RKO (cell line): Measurements from ENCODE around the gene ACKR3.

Experiments used
- DNase-seq: peaks from one replicate; pipeline ENCODE4 v3.0.0-alpha.2; 2016; ENCODE audit warnings: low spot score

The ACKR3 gene

DNA sequence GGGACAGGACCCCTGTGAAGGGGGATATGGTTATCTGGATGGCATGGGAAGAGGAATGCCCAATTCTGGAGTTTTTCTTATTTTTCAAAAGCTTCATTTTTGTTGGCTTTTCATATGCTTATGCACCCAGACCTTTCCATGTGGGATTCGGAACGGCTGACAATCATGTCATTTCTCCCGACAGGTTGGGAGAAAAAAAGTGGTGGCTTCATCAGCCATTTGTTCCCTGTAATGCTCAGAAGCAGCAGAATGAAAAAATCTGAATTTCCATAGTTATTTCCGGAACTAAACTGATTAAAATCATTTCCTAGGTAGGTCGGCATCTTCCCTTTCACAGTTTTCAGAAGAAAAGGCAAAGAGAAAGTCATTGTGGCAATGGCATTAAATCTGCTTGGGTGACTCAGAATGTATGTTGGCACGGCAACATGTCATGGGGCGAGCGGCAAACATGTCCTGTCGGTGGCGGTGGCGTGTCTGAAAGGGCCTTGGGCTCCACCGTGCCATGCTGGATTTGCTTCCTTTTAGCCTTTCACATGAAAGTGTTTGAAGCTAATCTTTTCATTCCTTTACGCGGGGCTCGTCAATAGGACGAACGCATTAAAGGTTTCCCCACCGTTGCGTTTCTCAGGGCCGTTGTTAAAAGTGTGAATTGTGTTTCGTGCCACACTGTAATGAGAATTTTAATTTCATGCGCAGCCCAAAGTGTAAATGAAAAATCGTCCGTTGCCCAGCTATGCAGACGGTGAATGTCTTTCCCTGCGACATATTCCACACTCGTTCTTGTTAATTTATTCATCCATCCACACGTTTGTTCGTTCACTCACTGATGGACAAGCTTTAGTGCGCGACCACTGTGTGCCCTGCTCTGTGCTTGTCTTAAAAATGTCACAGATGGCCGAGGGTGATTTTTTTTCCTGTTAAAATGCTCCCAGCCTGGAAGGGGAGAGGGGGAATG is 18.5 kb downstream of the ACKR3 start:
- DNase-seq, result no peak

- DNase-seq, result no peak
These were observed 19.4 kb downstream of the ACKR3 start for GRCh38 chr2:236588932-236589592.

DNA sequence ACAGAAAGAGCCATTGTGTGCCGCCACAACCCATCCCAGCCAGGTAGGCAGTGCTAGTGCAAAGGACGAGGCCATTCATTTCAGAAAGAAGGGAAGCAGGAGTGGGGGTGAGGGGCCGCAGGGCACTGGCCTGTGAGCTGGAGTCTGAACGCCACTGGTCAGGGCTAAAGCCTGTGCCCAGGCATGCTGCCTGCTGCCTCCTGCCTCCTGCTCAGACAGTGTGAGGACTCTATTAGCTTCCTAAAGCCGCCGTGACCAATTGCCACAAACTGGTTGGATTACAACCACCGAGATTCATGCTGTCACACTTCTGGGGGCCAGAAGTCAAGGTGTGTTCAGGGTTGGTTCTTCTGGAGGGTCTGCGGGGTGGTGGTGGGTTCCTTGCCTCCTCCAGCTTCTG is 21.2 kb downstream of the ACKR3 start:
- DNase-seq, result no peak

GRCh38 chr2:236592821-236593220 is 23.2 kb downstream of the ACKR3 start:
- no peak for DNase-seq

- DNase-seq, result no peak
These were observed 23.9 kb downstream of the ACKR3 start for GRCh38 chr2:236593531-236593930.

- DNase-seq, result no peak
These were observed 24.3 kb downstream of the ACKR3 start for GRCh38 chr2:236593956-236594355.

- DNase-seq, result no peak
These were observed 28.0 kb downstream of the ACKR3 start for GRCh38 chr2:236597629-236598028.

DNA sequence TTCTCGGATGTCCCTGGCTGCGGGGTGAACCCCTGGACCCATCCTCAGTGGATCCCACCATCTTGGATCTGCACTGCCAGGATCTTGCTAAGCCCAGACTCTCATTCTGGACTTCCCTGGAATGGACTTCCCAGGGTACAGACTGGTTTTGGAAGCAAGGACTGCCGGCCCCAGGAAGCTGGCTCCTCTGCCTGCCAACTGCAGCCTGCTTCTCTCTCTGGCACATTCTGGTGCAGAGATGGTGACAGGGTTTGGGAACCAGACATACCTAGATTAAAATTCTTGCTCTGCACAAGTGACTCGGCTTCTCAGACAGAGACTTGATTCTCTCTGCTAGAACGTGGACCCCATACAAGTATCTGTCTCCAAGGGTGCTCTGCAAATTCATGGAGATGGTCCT is 29.4 kb downstream of the ACKR3 start:
- DNase-seq, result no peak

- no peak for DNase-seq
These were observed 30.5 kb downstream of the ACKR3 start for GRCh38 chr2:236600158-236600557.

GRCh38 chr2:236600892-236601291 is 31.3 kb downstream of the ACKR3 start:
- no peak for DNase-seq

DNA sequence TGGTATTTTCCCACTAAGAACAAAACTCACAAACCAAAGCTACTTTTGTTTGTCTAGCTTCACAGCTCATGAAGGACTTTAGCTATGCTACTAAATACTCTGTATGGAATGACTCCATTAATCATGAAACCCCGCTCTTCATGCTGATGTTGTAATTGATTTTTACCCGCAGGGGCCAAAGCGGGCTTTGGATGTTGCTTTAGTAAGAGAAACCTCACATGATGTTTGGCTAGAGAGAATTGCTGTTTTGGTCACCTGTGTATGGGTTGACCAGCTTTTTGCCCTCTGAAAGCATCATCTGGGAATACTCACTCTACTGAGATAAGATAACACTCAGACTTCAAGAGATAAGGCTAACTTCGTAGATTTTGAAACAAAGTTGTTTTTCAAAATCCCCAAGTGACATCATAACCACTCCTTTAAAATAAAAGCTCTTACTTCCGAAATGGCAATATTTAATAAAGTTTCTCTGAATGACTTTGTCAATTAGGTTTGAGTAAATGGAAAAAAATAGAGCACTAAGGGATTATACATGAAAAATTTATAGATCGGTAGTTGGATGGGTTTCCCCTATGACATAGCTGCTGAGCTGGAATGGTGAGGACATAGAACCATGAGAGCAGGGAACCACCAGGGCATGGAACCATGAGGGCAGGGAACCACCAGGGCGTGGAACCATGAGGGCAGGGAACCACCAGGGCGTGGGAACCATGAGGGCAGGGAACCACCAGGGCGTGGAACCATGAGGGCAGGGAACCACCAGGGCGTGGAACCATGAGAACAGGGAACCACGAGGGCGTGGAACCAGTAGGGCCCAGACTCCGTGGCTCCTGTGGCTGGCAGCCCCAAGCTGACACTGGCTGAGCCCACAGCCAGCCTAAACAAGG is 31.9 kb downstream of the ACKR3 start:
- no peak for DNase-seq

DNA sequence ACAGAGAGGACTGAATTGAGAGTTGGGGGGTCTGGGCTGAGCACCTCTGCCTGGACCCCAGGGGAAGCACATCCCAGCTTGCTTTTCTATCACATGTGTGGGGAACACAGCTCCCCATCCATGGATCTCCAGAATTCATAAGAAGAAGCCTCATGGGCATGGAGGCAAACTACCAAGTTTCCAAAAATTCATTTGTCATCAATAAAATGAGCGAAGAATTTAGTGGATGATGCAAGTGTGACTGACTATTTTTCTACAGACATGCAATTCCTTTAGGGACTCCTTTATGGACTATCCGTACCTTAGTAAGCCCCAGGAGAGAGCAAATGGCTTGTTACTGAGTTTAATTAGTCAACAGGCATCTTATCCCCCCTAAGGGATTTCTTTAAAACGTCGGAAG is 33.1 kb downstream of the ACKR3 start:
- DNase-seq, result no peak

DNA sequence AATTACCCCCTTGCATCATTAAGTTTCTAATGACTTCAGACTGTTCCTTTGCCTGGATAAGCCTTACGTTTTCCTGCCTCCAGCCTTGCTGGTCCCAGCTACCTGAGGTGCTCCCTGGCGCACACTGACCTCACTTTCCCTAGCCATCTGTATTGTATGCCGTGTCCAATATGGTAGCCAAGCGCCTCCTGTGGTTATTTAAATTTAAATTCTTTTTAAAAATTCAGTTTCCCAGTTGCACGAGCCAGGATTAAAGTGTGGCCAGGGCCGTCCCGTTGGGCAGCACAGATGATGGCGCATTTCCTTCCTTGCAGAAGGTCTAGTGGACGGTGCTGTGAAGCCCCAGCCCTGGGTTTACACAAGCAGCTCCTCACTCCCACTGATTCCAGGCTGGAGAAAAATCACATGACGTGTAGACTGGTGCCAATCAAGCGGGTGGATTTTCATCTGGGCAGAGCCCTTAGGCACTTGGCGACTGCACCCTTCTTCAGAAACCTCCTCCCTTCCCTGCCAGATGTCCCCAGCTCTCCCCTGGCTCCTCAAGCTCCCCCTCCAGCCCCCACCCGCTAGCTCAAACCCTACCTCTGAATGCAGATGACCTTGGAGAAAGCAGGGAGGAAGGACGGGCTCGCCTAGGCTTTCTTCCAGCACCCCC is 33.9 kb downstream of the ACKR3 start:
- no peak for DNase-seq

DNA sequence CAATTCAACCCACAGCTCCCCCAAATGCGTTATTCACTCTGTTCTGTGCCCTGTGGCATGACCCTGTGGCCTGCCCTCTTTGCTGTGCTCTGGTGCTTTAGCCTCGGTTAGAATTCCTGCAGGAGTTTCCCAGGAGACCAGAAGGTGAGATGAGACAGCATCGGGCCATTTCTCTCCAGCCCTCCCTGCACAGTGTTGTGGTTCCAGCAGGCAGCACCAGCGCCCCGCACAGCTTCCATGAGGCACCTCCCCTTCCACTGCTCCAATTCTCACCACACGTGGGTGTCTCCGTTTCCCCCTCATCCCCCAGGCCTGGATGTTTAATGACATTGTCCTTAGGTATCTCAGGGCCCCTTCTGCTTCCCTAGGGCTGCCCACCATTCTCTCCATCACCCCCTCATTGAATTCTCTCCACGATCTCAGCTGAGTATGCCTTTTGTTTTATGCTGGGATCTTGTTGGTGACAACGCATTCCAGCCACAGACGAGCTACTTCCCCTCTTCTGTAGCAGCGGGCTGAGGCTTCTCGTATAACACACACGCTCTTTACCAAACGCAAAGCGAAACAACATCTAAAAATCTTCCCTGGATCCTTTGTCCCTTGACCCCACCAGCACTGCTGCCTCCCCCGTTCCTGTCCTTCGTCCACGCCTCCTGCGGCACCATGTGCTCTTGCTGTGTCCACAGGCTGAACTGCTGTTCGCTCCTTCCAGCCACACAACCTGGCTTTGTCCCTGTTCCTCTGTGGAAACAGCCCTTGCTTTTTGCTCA is 35.1 kb downstream of the ACKR3 start:
- no peak for DNase-seq

DNA sequence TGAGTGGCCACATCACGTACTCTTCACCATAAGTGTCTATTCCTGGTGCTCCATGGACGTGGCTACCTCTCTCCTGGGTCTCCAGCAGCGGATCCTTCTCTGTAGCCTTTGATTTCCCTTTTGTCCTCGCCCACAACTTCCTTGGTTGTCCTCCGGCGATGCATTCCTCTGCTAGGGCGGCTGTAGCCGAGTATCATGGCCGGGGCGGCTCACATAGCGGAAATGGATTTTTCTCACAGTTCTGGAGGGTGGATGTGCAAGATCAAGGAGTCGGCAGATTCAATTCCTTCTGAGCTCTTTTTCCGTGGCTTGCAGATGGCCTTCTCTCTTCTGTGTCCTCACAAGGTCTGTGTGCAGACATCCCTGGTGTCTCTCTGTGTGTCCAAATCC is 35.7 kb downstream of the ACKR3 start:
- DNase-seq, result no peak

DNA sequence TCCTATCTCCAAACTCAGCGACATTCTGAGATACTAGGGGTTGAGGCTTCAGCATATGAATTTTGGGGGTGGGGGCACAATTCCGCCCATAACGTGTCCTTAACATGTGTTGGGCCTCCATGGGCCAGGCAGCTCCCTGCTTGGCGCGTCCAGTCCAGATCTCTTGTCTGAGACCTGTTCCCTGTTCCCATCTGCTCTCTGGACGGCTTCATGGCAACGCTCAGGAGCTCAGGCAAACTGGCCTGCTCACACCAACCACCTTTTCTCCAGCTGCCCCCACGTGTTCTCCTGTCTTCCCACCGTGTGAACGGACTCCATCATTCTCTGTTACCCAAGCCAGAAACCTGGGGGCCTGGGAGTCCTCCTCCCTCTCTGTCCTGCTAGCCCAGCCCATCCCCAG is 36.4 kb downstream of the ACKR3 start:
- DNase-seq, result no peak

GRCh38 chr2:236607471-236608187 is 38.0 kb downstream of the ACKR3 start:
- DNase-seq, result no peak

DNA sequence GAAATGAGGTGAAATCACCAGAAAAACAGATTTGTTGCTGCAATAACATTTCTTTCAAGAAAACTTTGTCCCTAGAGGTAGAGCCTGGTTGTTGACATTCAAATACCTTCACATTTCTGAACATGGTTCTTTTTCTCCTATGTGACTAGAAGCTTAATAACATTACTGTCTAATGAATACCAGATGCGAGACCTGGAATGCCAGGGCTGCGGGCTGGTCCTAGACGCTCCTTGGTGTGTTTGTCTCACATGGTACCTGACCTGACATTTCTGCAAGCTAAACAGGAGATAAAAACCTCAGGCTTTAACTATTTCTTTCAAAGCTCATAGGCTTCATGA is 38.5 kb downstream of the ACKR3 start:
- no peak for DNase-seq

DNA sequence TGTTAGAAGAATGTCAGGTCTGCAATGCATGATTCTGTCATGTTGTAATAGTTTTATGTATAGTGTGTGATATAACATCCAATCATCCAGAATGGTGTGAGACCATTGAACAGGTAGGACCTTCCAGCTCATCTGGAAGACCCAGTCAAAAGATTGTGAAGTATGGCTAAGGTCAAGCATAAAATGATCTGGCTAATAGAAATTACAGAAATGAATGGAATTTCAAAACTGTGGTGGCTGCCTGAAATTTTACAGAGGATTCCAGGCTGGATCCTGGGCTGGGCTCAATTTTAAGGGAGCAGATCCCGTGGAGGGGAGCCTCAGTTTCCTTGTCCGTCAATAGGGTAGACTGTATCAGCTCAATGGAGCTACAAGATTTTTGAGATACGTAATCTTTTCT is 39.1 kb downstream of the ACKR3 start:
- DNase-seq, result no peak

DNA sequence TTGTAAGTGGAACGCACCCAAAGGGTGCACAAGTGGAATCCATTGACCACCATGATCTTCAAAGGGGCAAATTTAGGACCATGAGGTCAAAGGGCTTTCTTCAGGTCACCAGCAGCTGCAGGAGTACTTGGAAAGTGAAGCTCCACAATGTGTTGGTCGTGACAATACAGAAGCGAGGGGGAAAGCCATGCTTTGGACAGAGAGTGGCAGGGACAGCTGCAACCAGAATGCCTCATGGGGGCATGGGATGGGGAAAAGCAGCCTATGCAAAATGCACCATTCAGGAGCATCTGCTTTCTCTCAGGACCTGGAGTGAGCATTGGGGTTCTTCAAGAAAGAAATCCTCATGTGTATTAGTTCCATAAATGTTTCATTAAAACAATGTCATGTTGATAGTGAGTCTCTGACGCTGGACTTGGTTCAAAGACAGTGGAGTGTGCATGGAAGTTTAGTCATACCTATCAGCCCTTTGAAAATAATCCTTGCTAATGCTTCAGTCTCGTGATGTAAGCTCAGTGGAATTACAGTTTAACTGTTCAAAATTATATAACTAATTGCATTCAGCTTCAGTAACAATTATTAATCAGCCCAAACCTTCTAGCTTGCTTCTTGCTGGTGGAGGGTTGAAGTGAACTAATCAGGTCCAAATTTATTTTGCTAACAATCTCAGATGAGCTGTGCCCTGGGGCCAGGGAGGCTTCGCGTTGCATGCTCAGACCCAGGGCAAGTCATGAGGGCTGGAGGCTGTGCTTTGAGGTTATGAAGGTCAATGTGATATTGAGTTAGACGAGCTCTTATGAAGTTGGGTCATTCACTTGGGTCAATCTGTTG is 41.6 kb downstream of the ACKR3 start:
- DNase-seq, result no peak
